Measurements from ENCODE around the gene S1PR5.
A peak's percentile ranks its signal among the peaks of the same experiment; 100 is the strongest.
"Not testable (repeated sequence)": the region's sequence is repeated elsewhere in the genome, so short reads cannot be mapped to it uniquely, and the experiment has no call there.

Gene S1PR5

GRCh38 chr19:10538204-10538983 lies 21.1 kb upstream of the S1PR5 start:
- peaks cover 0 to 36% (median 26%) of the 10 kb centered on the region in 10 experiments; a peak in 18 of 20 replicates for H3K4me1 ChIP-seq

GRCh38 chr19:10537668-10538067 lies 20.4 kb upstream of the S1PR5 start:
- Histone ChIP-seq H3K9ac (no peak overlapping the region), H4K20me1 (no peaks in the 10 kb centered on the region), H3K4me3 (no peak overlapping the region), H3K9me3 (replicated peaks in 1 of 11) (peaks cover 0 to 1% (median 0%) of the 10 kb centered on the region in 11 experiments; a peak in 4 of 22 replicates), H3K27ac (no peak overlapping the region), H3K36me3 (no peaks in the 10 kb centered on the region), H3K4me1 (peaks cover 0 to 29% (median 19%) of the 10 kb centered on the region in 10 experiments; a peak in 17 of 20 replicates), H3K27me3 (no peaks in the 10 kb centered on the region), H3K4me2 (no peak overlapping the region)
- TF ChIP-seq Cebpa-rat (IDR thresholded peaks at IDR 0.05): no peak

More at GRCh38 chr19:10538204-10538983, 21.1 kb upstream of the S1PR5 start:
- Histone ChIP-seq H3K27ac (no peak overlapping the region), H3K4me2 (peak overlapping the region in 2 of 11 experiments; percentile 16 to 48; a peak in 5 of 22 replicates), H3K9ac (no peak overlapping the region), H3K4me3 (no peak overlapping the region), H4K20me1 (no peaks in the 10 kb centered on the region), H3K36me3 (no peaks in the 10 kb centered on the region), H3K9me3 (replicated peaks in 1 of 11) (no peaks in the 10 kb centered on the region), H3K27me3 (no peaks in the 10 kb centered on the region)
- no peak for TF ChIP-seq Cebpa-rat (IDR thresholded peaks at IDR 0.05)

GRCh38 chr19:10535613-10536012 lies 18.4 kb upstream of the S1PR5 start:
- H3K9me3 ChIP-seq (replicated peaks in 1 of 11): peaks cover 0 to 5% (median 0%) of the 10 kb centered on the region in 11 experiments; a peak in 4 of 22 replicates
- no peak overlapping the region for H3K9ac ChIP-seq
- H3K4me3 ChIP-seq: no peak overlapping the region
- no peak overlapping the region for H3K4me2 ChIP-seq
- no peaks in the 10 kb centered on the region for H3K36me3 ChIP-seq
- TF ChIP-seq Cebpa-rat (IDR thresholded peaks at IDR 0.05): no peak
- peaks cover 0 to 18% (median 11%) of the 10 kb centered on the region in 10 experiments; a peak in 12 of 20 replicates for H3K4me1 ChIP-seq
- no peaks in the 10 kb centered on the region for H3K27me3 ChIP-seq
- no peak overlapping the region for H3K27ac ChIP-seq
- H4K20me1 ChIP-seq: no peaks in the 10 kb centered on the region

GRCh38 chr19:10533646-10534386 lies 16.6 kb upstream of the S1PR5 start:
- no peaks in the 10 kb centered on the region for H3K36me3 ChIP-seq
- no peak overlapping the region for H3K4me2 ChIP-seq
- no peak overlapping the region for H3K27ac ChIP-seq
- H3K4me1 ChIP-seq: peaks cover 0 to 16% (median 7%) of the 10 kb centered on the region in 10 experiments; a peak in 10 of 20 replicates
- no peaks in the 10 kb centered on the region for H3K27me3 ChIP-seq
- TF ChIP-seq Cebpa-rat (IDR thresholded peaks at IDR 0.05): no peak
- no peak overlapping the region for H3K9ac ChIP-seq
- H3K9me3 ChIP-seq (replicated peaks in 1 of 11): peaks cover 0 to 5% (median 0%) of the 10 kb centered on the region in 11 experiments; a peak in 4 of 22 replicates
- no peak overlapping the region for H3K4me3 ChIP-seq
- H4K20me1 ChIP-seq: no peaks in the 10 kb centered on the region

GRCh38 chr19:10532457-10532856 lies 15.2 kb upstream of the S1PR5 start:
- Histone ChIP-seq H3K9ac (no peak overlapping the region), H3K27me3 (no peaks in the 10 kb centered on the region), H4K20me1 (no peaks in the 10 kb centered on the region), H3K27ac (no peak overlapping the region), H3K36me3 (no peaks in the 10 kb centered on the region), H3K4me2 (no peak overlapping the region), H3K4me3 (no peak overlapping the region), H3K9me3 (replicated peaks in 1 of 11) (peaks cover 0 to 5% (median 0%) of the 10 kb centered on the region in 11 experiments; a peak in 4 of 22 replicates), H3K4me1 (peaks cover 0 to 13% (median 0%) of the 10 kb centered on the region in 10 experiments; a peak in 2 of 20 replicates)
- no peak for TF ChIP-seq Cebpa-rat (IDR thresholded peaks at IDR 0.05)

GRCh38 chr19:10526887-10527286 lies 9.6 kb upstream of the S1PR5 start:
- not testable (repeated sequence) for H3K27ac ChIP-seq; H3K4me3 ChIP-seq; H3K9ac ChIP-seq; H3K27me3 ChIP-seq; H3K4me1 ChIP-seq; H3K36me3 ChIP-seq; H4K20me1 ChIP-seq; H3K9me3 ChIP-seq (replicated peaks in 1 of 11); H3K4me2 ChIP-seq

GRCh38 chr19:10525636-10526035 lies 8.4 kb upstream of the S1PR5 start:
- no peak overlapping the region for H3K4me3 ChIP-seq
- no peaks in the 10 kb centered on the region for H3K27me3 ChIP-seq
- no peak overlapping the region for H3K27ac ChIP-seq
- no peak overlapping the region for H3K4me2 ChIP-seq
- H3K36me3 ChIP-seq: no peaks in the 10 kb centered on the region
- H3K9ac ChIP-seq: no peak overlapping the region
- no peaks in the 10 kb centered on the region for H3K9me3 ChIP-seq (replicated peaks in 1 of 11)
- H4K20me1 ChIP-seq: no peaks in the 10 kb centered on the region
- peaks cover 0 to 3% (median 0%) of the 10 kb centered on the region in 10 experiments; a peak in 3 of 20 replicates for H3K4me1 ChIP-seq
- no peak for TF ChIP-seq Cebpa-rat (IDR thresholded peaks at IDR 0.05)

- H3K4me3 ChIP-seq: no peak overlapping the region
- no peak for TF ChIP-seq Cebpa-rat (IDR thresholded peaks at IDR 0.05)
- no peak overlapping the region for H3K27ac ChIP-seq
- no peak overlapping the region for H3K4me2 ChIP-seq
- H3K27me3 ChIP-seq: peaks cover 0 to 15% (median 0%) of the 10 kb centered on the region in 11 experiments; a peak in 7 of 22 replicates
- peaks cover 8 to 24% (median 15%) of the 10 kb centered on the region in 10 experiments for H3K4me1 ChIP-seq
- no peaks in the 10 kb centered on the region for H3K36me3 ChIP-seq
- no peak overlapping the region for H3K9ac ChIP-seq
- no peaks in the 10 kb centered on the region for H3K9me3 ChIP-seq (replicated peaks in 1 of 11)
- H4K20me1 ChIP-seq: no peaks in the 10 kb centered on the region
Measured at GRCh38 chr19:10523135-10523636, 5.9 kb upstream of the S1PR5 start.

GRCh38 chr19:10521461-10522171 lies 4.4 kb upstream of the S1PR5 start:
- Histone ChIP-seq H3K9ac (no peak overlapping the region), H3K9me3 (replicated peaks in 1 of 11) (no peaks in the 10 kb centered on the region), H3K27me3 (peaks cover 0 to 24% (median 3%) of the 10 kb centered on the region in 11 experiments; a peak in 7 of 22 replicates), H3K4me3 (no peak overlapping the region), H3K4me1 (peaks cover 21 to 40% (median 31%) of the 10 kb centered on the region in 10 experiments), H3K4me2 (no peak overlapping the region), H4K20me1 (no peaks in the 10 kb centered on the region), H3K36me3 (no peaks in the 10 kb centered on the region), H3K27ac (no peak overlapping the region)
- TF ChIP-seq Cebpa-rat (IDR thresholded peaks at IDR 0.05): no peak

All from BLaER1 treated with 17β-estradiol and CSF1 and Interleukin-3, amounts not matched to agents 10 nM and 100 nM (cell line).